T-helper 17 cell (primary cell): Measurements from ENCODE around the gene TRAPPC10. TPM values are rescaled to one million over a fixed set of nuclear protein-coding genes. Genes with fewer than 3 reads are reported as not detected.
"Not testable (repeated sequence)": the region's sequence is repeated elsewhere in the genome, so short reads cannot be mapped to it uniquely, and the experiment has no call there.

Source experiments
- ATAC-seq: fragments of 150-1000 bp; cut with Tn5 transposase; 2 replicates; pipeline ENCODE4 v1.10.0; 2021; ENCODE audit warnings: mild to moderate bottlenecking, moderate library complexity
- DNase-seq, 3 donors: peaks; one replicate each; pipeline versions ENCODE4 v3.0.0 to v3.0.0-alpha.2; 2020 to 2021
- H3K9me3 ChIP-seq: one replicate; pipeline ENCODE4 v1.7.0; 2013; ENCODE audit warnings: low read length, mild to moderate bottlenecking; ENCODE audit not compliant: control insufficient read depth, poor library complexity, severe bottlenecking
- H3K27ac Mint-ChIP-seq: one replicate; pipeline ENCODE4 v1.8.0; 2022; ENCODE audit warnings: mild to moderate bottlenecking, moderate library complexity, mixed read lengths
- H3K27me3 Mint-ChIP-seq: one replicate; pipeline ENCODE4 v1.8.0; 2022; ENCODE audit warnings: mixed read lengths
- H3K36me3 Mint-ChIP-seq: one replicate; pipeline ENCODE4 v1.8.0; 2022; ENCODE audit warnings: low read depth, mixed read lengths
- H3K4me1 Mint-ChIP-seq: one replicate; pipeline ENCODE4 v1.8.0; 2022; ENCODE audit warnings: mild to moderate bottlenecking, mixed read lengths
- H3K4me3 Mint-ChIP-seq: one replicate; pipeline ENCODE4 v1.8.0; 2022; ENCODE audit warnings: mild to moderate bottlenecking, moderate library complexity, mixed read lengths
- total RNA-seq, 4 donors: library from RNA in 2 of 4; stranded (reverse) in 2 of 4; gene quantifications; one replicate each; pipeline ENCODE4 v1.2.3 and lab custom pipeline; 2022 to 2026

The TRAPPC10 gene
- total RNA-seq, 2 donors from 2014 or later: 107 to 122 TPM

- H3K36me3 Mint-ChIP-seq, H3K4me1 Mint-ChIP-seq, H3K27me3 Mint-ChIP-seq: not testable (repeated sequence)
These were observed 122.6 kb downstream of the TRAPPC10 start for GRCh38 chr21:44134732-44135131.

GRCh38 chr21:44138039-44138438 lies 125.9 kb downstream of the TRAPPC10 start:
- ATAC-seq (peak; percentile 70), DNase-seq (peak in 1 of 3 donors; percentile 40)
- not testable (repeated sequence) for H3K27ac Mint-ChIP-seq, H3K9me3 ChIP-seq, H3K36me3 Mint-ChIP-seq, H3K4me1 Mint-ChIP-seq, H3K27me3 Mint-ChIP-seq, H3K4me3 Mint-ChIP-seq

More at GRCh38 chr21:44134732-44135131, 122.6 kb downstream of the TRAPPC10 start:
- H3K9me3 ChIP-seq, DNase-seq, H3K4me3 Mint-ChIP-seq, H3K27ac Mint-ChIP-seq, ATAC-seq: not testable (repeated sequence)

GRCh38 chr21:44139787-44140551 lies 127.9 kb downstream of the TRAPPC10 start:
- Mint-ChIP-seq H3K27ac (peak overlapping the region; percentile 76), H3K4me3 (peak overlapping the region; percentile 49)
- not testable (repeated sequence) for H3K9me3 ChIP-seq, H3K27me3 Mint-ChIP-seq, H3K4me1 Mint-ChIP-seq, H3K36me3 Mint-ChIP-seq
- DNase-seq (peak in 1 of 3 donors; percentile 5), ATAC-seq (peak; percentile 41)

- H3K36me3 Mint-ChIP-seq, H3K27ac Mint-ChIP-seq, H3K27me3 Mint-ChIP-seq, H3K4me3 Mint-ChIP-seq, H3K4me1 Mint-ChIP-seq, ATAC-seq, H3K9me3 ChIP-seq, DNase-seq: not testable (repeated sequence)
These were observed 128.4 kb downstream of the TRAPPC10 start for GRCh38 chr21:44140552-44140932.

- H3K4me3 Mint-ChIP-seq, DNase-seq, H3K27me3 Mint-ChIP-seq, H3K9me3 ChIP-seq, H3K4me1 Mint-ChIP-seq, H3K27ac Mint-ChIP-seq, H3K36me3 Mint-ChIP-seq, ATAC-seq: not testable (repeated sequence)
These were observed 130.4 kb downstream of the TRAPPC10 start for GRCh38 chr21:44142470-44142869.

- not testable (repeated sequence) for H3K4me3 Mint-ChIP-seq, H3K4me1 Mint-ChIP-seq, H3K27me3 Mint-ChIP-seq, H3K36me3 Mint-ChIP-seq, H3K27ac Mint-ChIP-seq, H3K9me3 ChIP-seq
- DNase-seq: peak in 1 of 3 donors; percentile 28
- peak; percentile 76 for ATAC-seq
These were observed 131.3 kb downstream of the TRAPPC10 start for GRCh38 chr21:44143380-44143779.

GRCh38 chr21:44143996-44144395 lies 131.9 kb downstream of the TRAPPC10 start:
- not testable (repeated sequence) for H3K27ac Mint-ChIP-seq, H3K27me3 Mint-ChIP-seq, H3K4me1 Mint-ChIP-seq, H3K4me3 Mint-ChIP-seq, H3K36me3 Mint-ChIP-seq, H3K9me3 ChIP-seq, DNase-seq
- peak; percentile 9 for ATAC-seq

GRCh38 chr21:44144784-44145602 lies 132.9 kb downstream of the TRAPPC10 start:
- not testable (repeated sequence) for H3K4me1 Mint-ChIP-seq, H3K36me3 Mint-ChIP-seq, H3K9me3 ChIP-seq, H3K27me3 Mint-ChIP-seq, H3K27ac Mint-ChIP-seq, H3K4me3 Mint-ChIP-seq, DNase-seq
- peak; percentile 60 for ATAC-seq

GRCh38 chr21:44145616-44146015 lies 133.5 kb downstream of the TRAPPC10 start:
- H3K27me3 Mint-ChIP-seq, H3K4me3 Mint-ChIP-seq, DNase-seq, H3K4me1 Mint-ChIP-seq, H3K36me3 Mint-ChIP-seq, H3K27ac Mint-ChIP-seq, H3K9me3 ChIP-seq: not testable (repeated sequence)
- ATAC-seq: peak; percentile 5

- ATAC-seq, H3K4me1 Mint-ChIP-seq, H3K4me3 Mint-ChIP-seq, H3K9me3 ChIP-seq, H3K27ac Mint-ChIP-seq, H3K36me3 Mint-ChIP-seq, H3K27me3 Mint-ChIP-seq, DNase-seq: not testable (repeated sequence)
These were observed 135.0 kb downstream of the TRAPPC10 start for GRCh38 chr21:44147108-44147507.

GRCh38 chr21:44150255-44150654 lies 138.1 kb downstream of the TRAPPC10 start:
- H3K4me1 Mint-ChIP-seq, ATAC-seq, H3K9me3 ChIP-seq, H3K4me3 Mint-ChIP-seq, H3K27me3 Mint-ChIP-seq, H3K36me3 Mint-ChIP-seq, DNase-seq, H3K27ac Mint-ChIP-seq: not testable (repeated sequence)

GRCh38 chr21:44153214-44153888 lies 141.2 kb downstream of the TRAPPC10 start:
- not testable (repeated sequence) for H3K4me1 Mint-ChIP-seq, H3K9me3 ChIP-seq, ATAC-seq, H3K36me3 Mint-ChIP-seq, H3K27ac Mint-ChIP-seq, DNase-seq, H3K4me3 Mint-ChIP-seq, H3K27me3 Mint-ChIP-seq

GRCh38 chr21:44153889-44154228 lies 141.8 kb downstream of the TRAPPC10 start:
- not testable (repeated sequence) for H3K9me3 ChIP-seq, H3K27ac Mint-ChIP-seq, H3K36me3 Mint-ChIP-seq, H3K4me1 Mint-ChIP-seq, H3K27me3 Mint-ChIP-seq, H3K4me3 Mint-ChIP-seq
- DNase-seq (peak in 2 of 3 donors; percentile 4 to 9), ATAC-seq (peak; percentile 38)
